ENCODE measurements around the gene TBX3.

Gene TBX3

GRCh38 chr12:114667669-114668150, 16.3 kb downstream of the TBX3 start:
- H3K9me3 ChIP-seq, result no peaks in the 10 kb centered on the region
- peaks cover 100% of the 10 kb centered on the region for H3K27me3 ChIP-seq
- no peak overlapping the region for H3K4me3 ChIP-seq (ENCODE audit: low read depth in 1 of 2, low read length in 1 of 2)
- TF ChIP-seq CTCF (IDR thresholded peaks at IDR 0.05), result no peak
- H3K27ac ChIP-seq, result no peak overlapping the region
- H3K36me3 ChIP-seq, result no peaks in the 10 kb centered on the region
- H3K4me1 ChIP-seq (ENCODE audit: control insufficient read depth in 1 of 2, insufficient read depth in 1 of 2, low read depth in 1 of 2, low read length in 1 of 2), result no peaks in the 10 kb centered on the region

GRCh38 chr12:114666746-114667668, 17.0 kb downstream of the TBX3 start:
- H3K4me3 ChIP-seq (ENCODE audit: low read depth in 1 of 2, low read length in 1 of 2), result no peak overlapping the region
- no peak for TF ChIP-seq CTCF (IDR thresholded peaks at IDR 0.05)
- H3K9me3 ChIP-seq, result no peaks in the 10 kb centered on the region
- no peaks in the 10 kb centered on the region for H3K36me3 ChIP-seq
- H3K27me3 ChIP-seq, result peaks cover 99% of the 10 kb centered on the region
- no peak overlapping the region for H3K27ac ChIP-seq
- H3K4me1 ChIP-seq (ENCODE audit: control insufficient read depth in 1 of 2, insufficient read depth in 1 of 2, low read depth in 1 of 2, low read length in 1 of 2), result no peaks in the 10 kb centered on the region

GRCh38 chr12:114665411-114666260, 18.3 kb downstream of the TBX3 start:
- H3K9me3 ChIP-seq, result no peaks in the 10 kb centered on the region
- peaks cover 97% of the 10 kb centered on the region for H3K27me3 ChIP-seq
- no peak overlapping the region for H3K4me3 ChIP-seq (ENCODE audit: low read depth in 1 of 2, low read length in 1 of 2)
- no peak overlapping the region for H3K27ac ChIP-seq
- no peaks in the 10 kb centered on the region for H3K4me1 ChIP-seq (ENCODE audit: control insufficient read depth in 1 of 2, insufficient read depth in 1 of 2, low read depth in 1 of 2, low read length in 1 of 2)
- no peaks in the 10 kb centered on the region for H3K36me3 ChIP-seq
- no peak for TF ChIP-seq CTCF (IDR thresholded peaks at IDR 0.05)

- Histone ChIP-seq H3K36me3 (no peaks in the 10 kb centered on the region), H3K4me1 (ENCODE audit: control insufficient read depth in 1 of 2, insufficient read depth in 1 of 2, low read depth in 1 of 2, low read length in 1 of 2) (no peaks in the 10 kb centered on the region), H3K27ac (no peak overlapping the region), H3K27me3 (peaks cover 93% of the 10 kb centered on the region), H3K4me3 (ENCODE audit: low read depth in 1 of 2, low read length in 1 of 2) (no peak overlapping the region), H3K9me3 (no peaks in the 10 kb centered on the region)
- no peak for TF ChIP-seq CTCF (IDR thresholded peaks at IDR 0.05)
Measured at GRCh38 chr12:114664651-114665320, 19.2 kb downstream of the TBX3 start.

GRCh38 chr12:114662512-114663177, 21.3 kb downstream of the TBX3 start:
- Histone ChIP-seq H3K4me1 (ENCODE audit: control insufficient read depth in 1 of 2, insufficient read depth in 1 of 2, low read depth in 1 of 2, low read length in 1 of 2) (no peaks in the 10 kb centered on the region), H3K4me3 (ENCODE audit: low read depth in 1 of 2, low read length in 1 of 2) (no peak overlapping the region), H3K27ac (no peak overlapping the region), H3K27me3 (peaks cover 90% of the 10 kb centered on the region), H3K36me3 (no peaks in the 10 kb centered on the region), H3K9me3 (no peaks in the 10 kb centered on the region)
- peak; percentile 36 for TF ChIP-seq CTCF (IDR thresholded peaks at IDR 0.05)
